ENCODE data around the gene AEBP2. TPM values are rescaled to one million over a fixed set of nuclear protein-coding genes. Genes with fewer than 3 reads are reported as not detected.
"Not testable (repeated sequence)": the region's sequence is repeated elsewhere in the genome, so short reads cannot be mapped to it uniquely, and the experiment has no call there.

The AEBP2 gene
- total RNA-seq, 2 donors from 2014 or later: 29.3 to 51.7 TPM

GRCh38 chr12:19412844-19413243 lies 26.4 kb upstream of the AEBP2 start:
- Histone ChIP-seq H3K27ac (no peak overlapping the region), H3K27me3 (replicated peaks; ENCODE audit: insufficient read depth) (no peaks in the 10 kb centered on the region), H3K4me1 (replicated peaks) (no peaks in the 10 kb centered on the region), H3K36me3 (no peaks in the 10 kb centered on the region), H3K9me3 (no peaks in the 10 kb centered on the region), H3K4me3 (no peak overlapping the region)
- DNase-seq (ENCODE audit: low spot score): no peak
- 79% methylated on average over 21 of the region's 23 CpGs for WGBS
- intact Hi-C loops (cut with DNase I): no loop called here
- TF ChIP-seq POLR2A (IDR thresholded peaks at IDR 0.05): no peak
- no peak for TF ChIP-seq POLR2AphosphoS5 (IDR thresholded peaks at IDR 0.05)
- no peak for TF ChIP-seq CTCF (IDR thresholded peaks at IDR 0.05)

- H3K4me3 ChIP-seq; intact Hi-C loops (cut with DNase I): not testable (repeated sequence)
- WGBS: 99% methylated on average over 5 of the region's 5 CpGs
These were observed 25.7 kb upstream of the AEBP2 start for GRCh38 chr12:19413582-19413981.

GRCh38 chr12:19415563-19415962 lies 23.7 kb upstream of the AEBP2 start:
- no peak overlapping the region for H3K27ac ChIP-seq
- TF ChIP-seq POLR2AphosphoS5 (IDR thresholded peaks at IDR 0.05) (no peak), CTCF (IDR thresholded peaks at IDR 0.05) (no peak), POLR2A (IDR thresholded peaks at IDR 0.05) (no peak)
- H3K4me3 ChIP-seq: no peak overlapping the region
- H3K9me3 ChIP-seq: no peaks in the 10 kb centered on the region
- H3K4me1 ChIP-seq (replicated peaks): no peaks in the 10 kb centered on the region
- H3K27me3 ChIP-seq (replicated peaks; ENCODE audit: insufficient read depth): no peaks in the 10 kb centered on the region
- DNase-seq (ENCODE audit: low spot score): no peak
- H3K36me3 ChIP-seq: no peaks in the 10 kb centered on the region
- intact Hi-C loops (cut with DNase I): no loop called here

More at GRCh38 chr12:19413582-19413981, 25.7 kb upstream of the AEBP2 start:
- not testable (repeated sequence) for H3K27ac ChIP-seq; H3K4me1 ChIP-seq (replicated peaks); DNase-seq (ENCODE audit: low spot score); H3K36me3 ChIP-seq; H3K27me3 ChIP-seq (replicated peaks; ENCODE audit: insufficient read depth); H3K9me3 ChIP-seq

GRCh38 chr12:19419086-19419485 lies 20.2 kb upstream of the AEBP2 start:
- Histone ChIP-seq H3K27me3 (replicated peaks; ENCODE audit: insufficient read depth) (no peaks in the 10 kb centered on the region), H3K4me1 (replicated peaks) (no peaks in the 10 kb centered on the region), H3K27ac (no peak overlapping the region), H3K36me3 (no peaks in the 10 kb centered on the region), H3K9me3 (no peaks in the 10 kb centered on the region), H3K4me3 (no peak overlapping the region)
- TF ChIP-seq CTCF (IDR thresholded peaks at IDR 0.05): no peak
- TF ChIP-seq POLR2AphosphoS5 (IDR thresholded peaks at IDR 0.05): no peak
- no peak for TF ChIP-seq POLR2A (IDR thresholded peaks at IDR 0.05)
- no peak for DNase-seq (ENCODE audit: low spot score)
- 97% methylated on average over 14 of the region's 14 CpGs for WGBS
- intact Hi-C loops (cut with DNase I): no loop called here

- Histone ChIP-seq H3K9me3 (no peaks in the 10 kb centered on the region), H3K4me1 (replicated peaks) (no peaks in the 10 kb centered on the region), H3K27me3 (replicated peaks; ENCODE audit: insufficient read depth) (no peaks in the 10 kb centered on the region), H3K4me3 (no peak overlapping the region), H3K36me3 (no peaks in the 10 kb centered on the region), H3K27ac (no peak overlapping the region)
- TF ChIP-seq POLR2AphosphoS5 (IDR thresholded peaks at IDR 0.05) (no peak), POLR2A (IDR thresholded peaks at IDR 0.05) (no peak), CTCF (IDR thresholded peaks at IDR 0.05) (no peak)
- intact Hi-C loops (cut with DNase I): no loop called here
- 96% methylated on average over 6 of the region's 6 CpGs for WGBS
- no peak for DNase-seq (ENCODE audit: low spot score)
These were observed 17.6 kb upstream of the AEBP2 start for GRCh38 chr12:19421503-19422282.
